Esophagus squamous epithelium (tissue), 5 donors: Measurements from ENCODE around the gene RPL35. TPM values are rescaled to one million over a fixed set of nuclear protein-coding genes. Genes with fewer than 3 reads are reported as not detected.
A peak's percentile ranks its signal among the peaks of the same experiment; 100 is the strongest.
"Not testable (repeated sequence)": the region's sequence is repeated elsewhere in the genome, so short reads cannot be mapped to it uniquely, and the experiment has no call there.

Experiments
- DNase-seq: peaks from one replicate; lab custom pipeline; 2025; lab: John Stamatoyannopoulos, UW
- H3K27ac ChIP-seq, 4 donors: fragments of 200-600 bp; sonication (generic); one replicate each; pipeline ENCODE4 v1.5.1; 2016 to 2019; ENCODE audit warnings: mild to moderate bottlenecking in 1 of 4
- H3K27me3 ChIP-seq, 4 donors: fragments of 200-600 bp; sonication (generic); 1 replicate in 3 of 4; 2 replicates in 1 of 4; pipeline versions ENCODE4 v1.5.1 to v1.6.0; 2017 to 2021; ENCODE audit warnings: antibody characterized with exemption in 1 of 4
- H3K36me3 ChIP-seq, 3 donors: fragments of 200-600 bp; sonication (generic); one replicate each; pipeline ENCODE4 v1.5.1; 2016 to 2019
- H3K4me1 ChIP-seq, 3 donors: fragments of 200-600 bp; sonication (generic); one replicate each; pipeline ENCODE4 v1.5.1; 2017 to 2019
- H3K4me3 ChIP-seq, 4 donors: fragments of 200-600 bp; sonication (generic); 1 replicate in 3 of 4; 2 replicates in 1 of 4; pipeline ENCODE4 v1.5.1; 2016 to 2019; ENCODE audit warnings: mild to moderate bottlenecking in 2 of 4, moderate library complexity in 1 of 4
- H3K9me3 ChIP-seq, 3 donors: fragments of 200-600 bp; sonication (generic); one replicate each; pipeline ENCODE4 v1.5.1; 2016 to 2019
- POLR2A ChIP-seq, 4 donors: fragments of 450-650 bp; IDR thresholded peaks; one replicate each; pipeline ENCODE4 v1.6.1; 2017; ENCODE audit warnings: antibody characterized with exemption in 4 of 4, mild to moderate bottlenecking in 4 of 4, moderate library complexity in 3 of 4
- WGBS, 2 donors: methylation state at CpG; one replicate each; pipeline ENCODE4 v1.1.5; 2018; 5-methylcytosine and 5-hydroxymethylcytosine counted together
- intact Hi-C: fragments of 100-400 bp; cut with DNase I; formaldehyde crosslinking; loops from one replicate; pipeline ENCODE4 v1.15.0; 2022
- total RNA-seq, 4 donors: library from RNA; depleted of rRNA; stranded (reverse); fragments of >200 nt; gene quantifications; one replicate each; pipeline ENCODE4 v1.1.0, GENCODE V29; 2016
- TF ChIP-seq, protein P1 (sequence below), 6 experiments: fragments of 450-650 bp in 4 of 6; fragments of 200-600 bp in 2 of 6; sonication (generic) in 2 of 6; IDR thresholded peaks; one replicate each; pipeline ENCODE4 v1.5.1; 2016 to 2019; ENCODE audit warnings: antibody characterized with exemption in 6 of 6, mild to moderate bottlenecking in 4 of 6, moderate library complexity in 4 of 6
- donor health status: DM: yes; HTN: yes; CAD: no.

Gene RPL35
- total RNA-seq, 4 donors from 2014 or later: 2,345 to 3,186 (median 2,827) TPM

DNA sequence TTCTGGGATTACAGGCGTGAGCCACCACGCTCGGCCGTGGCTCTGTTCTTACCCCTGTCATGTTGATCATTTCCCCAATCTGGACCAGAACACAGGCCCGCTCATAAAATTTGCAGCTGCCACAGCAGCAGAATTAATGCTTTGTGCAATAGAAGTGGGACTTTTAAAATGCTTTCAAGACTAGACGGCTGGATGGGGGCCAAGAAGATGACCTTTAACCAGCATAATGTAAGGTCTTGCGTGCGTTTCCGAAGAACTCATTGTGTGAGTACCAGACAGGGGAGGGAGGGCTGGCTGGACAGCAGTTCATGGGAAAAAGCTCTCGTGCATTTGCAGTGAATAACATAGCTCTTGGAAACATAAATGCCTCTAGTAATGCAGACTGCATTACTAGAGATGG is 12.0 kb downstream of the RPL35 start:
- H3K36me3 ChIP-seq: no peaks in the 10 kb centered on the region
- DNase-seq: no peak
- H3K4me3 ChIP-seq: no peak overlapping the region
- H3K27ac ChIP-seq: peak overlapping the region in 1 of 4 donors; percentile 2
- no peaks in the 10 kb centered on the region for H3K27me3 ChIP-seq
- intact Hi-C loops: loop anchor here (10.0 kb wide), 1 partner anchor 295 kb away; the partner anchor contains the start of gene SCAI
- TF ChIP-seq, protein P1, sequence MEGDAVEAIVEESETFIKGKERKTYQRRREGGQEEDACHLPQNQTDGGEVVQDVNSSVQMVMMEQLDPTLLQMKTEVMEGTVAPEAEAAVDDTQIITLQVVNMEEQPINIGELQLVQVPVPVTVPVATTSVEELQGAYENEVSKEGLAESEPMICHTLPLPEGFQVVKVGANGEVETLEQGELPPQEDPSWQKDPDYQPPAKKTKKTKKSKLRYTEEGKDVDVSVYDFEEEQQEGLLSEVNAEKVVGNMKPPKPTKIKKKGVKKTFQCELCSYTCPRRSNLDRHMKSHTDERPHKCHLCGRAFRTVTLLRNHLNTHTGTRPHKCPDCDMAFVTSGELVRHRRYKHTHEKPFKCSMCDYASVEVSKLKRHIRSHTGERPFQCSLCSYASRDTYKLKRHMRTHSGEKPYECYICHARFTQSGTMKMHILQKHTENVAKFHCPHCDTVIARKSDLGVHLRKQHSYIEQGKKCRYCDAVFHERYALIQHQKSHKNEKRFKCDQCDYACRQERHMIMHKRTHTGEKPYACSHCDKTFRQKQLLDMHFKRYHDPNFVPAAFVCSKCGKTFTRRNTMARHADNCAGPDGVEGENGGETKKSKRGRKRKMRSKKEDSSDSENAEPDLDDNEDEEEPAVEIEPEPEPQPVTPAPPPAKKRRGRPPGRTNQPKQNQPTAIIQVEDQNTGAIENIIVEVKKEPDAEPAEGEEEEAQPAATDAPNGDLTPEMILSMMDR (IDR thresholded peaks at IDR 0.05): no peak
- TF ChIP-seq POLR2A (IDR thresholded peaks at IDR 0.05): no peak
- peaks cover 15 to 29% (median 16%) of the 10 kb centered on the region in 3 donors for H3K4me1 ChIP-seq
- WGBS, 2 donors: 58 to 80% methylated on average over 7 to 9 of the region's 10 CpGs
- H3K9me3 ChIP-seq: no peaks in the 10 kb centered on the region

- H3K36me3 ChIP-seq: no peaks in the 10 kb centered on the region
- no peak overlapping the region for H3K27ac ChIP-seq
- TF ChIP-seq POLR2A (IDR thresholded peaks at IDR 0.05): no peak
- no peaks in the 10 kb centered on the region for H3K9me3 ChIP-seq
- no peak overlapping the region for H3K4me3 ChIP-seq
- intact Hi-C loops: no loop called here
- peaks cover under 1 to 30% (median 5%) of the 10 kb centered on the region in 3 donors for H3K4me1 ChIP-seq
- 79 to 94% methylated on average over 6 of the region's 6 CpGs for WGBS, 2 donors
- DNase-seq: no peak
- H3K27me3 ChIP-seq: no peaks in the 10 kb centered on the region
Measured at GRCh38 chr9:124846969-124847368, 14.8 kb downstream of the RPL35 start.

DNA sequence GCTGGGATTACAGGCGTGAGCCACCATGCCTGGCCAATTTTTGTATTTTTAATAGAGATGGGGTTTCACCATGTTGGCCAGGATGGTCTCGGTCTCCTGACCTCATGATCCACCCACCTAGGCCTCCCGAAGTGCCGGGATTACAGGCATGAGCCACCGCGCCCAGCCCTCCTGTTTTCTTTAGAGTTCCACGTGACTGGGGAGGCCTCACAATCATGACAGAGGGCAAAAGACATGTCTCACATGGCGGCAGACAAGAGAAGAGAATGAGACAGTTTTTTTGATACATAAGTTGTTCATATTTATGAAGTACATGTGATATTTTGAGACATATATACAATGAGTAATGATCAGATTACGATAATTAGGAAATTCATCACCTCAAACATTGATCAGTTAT is 15.3 kb downstream of the RPL35 start:
- H3K9me3 ChIP-seq, H3K36me3 ChIP-seq, H3K4me3 ChIP-seq, intact Hi-C loops, H3K27ac ChIP-seq, DNase-seq, H3K27me3 ChIP-seq: not testable (repeated sequence)
- WGBS, 2 donors: 90 to 91% methylated on average over 7 to 9 of the region's 9 CpGs
- H3K4me1 ChIP-seq: peaks cover 0 to 30% (median 5%) of the 10 kb centered on the region in 3 donors

DNA sequence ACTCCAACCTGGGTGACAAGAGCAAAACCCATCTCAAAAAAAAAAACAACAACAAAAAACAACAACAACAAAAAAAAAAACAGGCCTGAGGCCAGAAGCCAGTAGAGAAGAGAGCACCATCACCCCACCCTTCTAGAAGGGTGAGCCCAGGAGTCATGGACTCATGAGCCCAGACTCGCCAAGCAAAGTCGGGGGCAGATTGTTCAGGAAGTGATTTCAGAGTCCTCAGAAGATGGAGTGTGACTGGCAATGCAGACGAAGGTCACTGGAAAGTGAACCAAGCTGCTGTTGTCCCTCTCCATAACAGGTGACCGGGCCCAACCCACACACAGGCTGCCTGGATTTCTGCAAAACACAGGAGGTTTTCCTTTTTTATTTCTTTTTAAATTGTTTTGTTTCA is 17.5 kb downstream of the RPL35 start:
- Histone ChIP-seq H3K4me3 (no peak overlapping the region), H3K9me3 (no peaks in the 10 kb centered on the region), H3K27me3 (no peaks in the 10 kb centered on the region), H3K4me1 (peaks cover 5 to 44% (median 8%) of the 10 kb centered on the region in 3 donors), H3K27ac (no peak overlapping the region), H3K36me3 (no peaks in the 10 kb centered on the region)
- TF ChIP-seq POLR2A (IDR thresholded peaks at IDR 0.05): no peak
- TF ChIP-seq, protein P1 (IDR thresholded peaks at IDR 0.05): no peak
- intact Hi-C loops: no loop called here
- WGBS, 2 donors: 51 to 54% methylated on average over 4 of the region's 4 CpGs
- no peak for DNase-seq

- Histone ChIP-seq H3K4me1 (peaks cover 5 to 44% (median 8%) of the 10 kb centered on the region in 3 donors), H3K4me3 (no peak overlapping the region), H3K9me3 (no peaks in the 10 kb centered on the region), H3K27ac (no peak overlapping the region), H3K27me3 (no peaks in the 10 kb centered on the region), H3K36me3 (no peaks in the 10 kb centered on the region)
- intact Hi-C loops: no loop called here
- no peak for DNase-seq
- 54 to 70% methylated on average over 7 to 10 of the region's 11 CpGs for WGBS, 2 donors
- TF ChIP-seq, protein P1 (IDR thresholded peaks at IDR 0.05): no peak
- no peak for TF ChIP-seq POLR2A (IDR thresholded peaks at IDR 0.05)
Measured at GRCh38 chr9:124843456-124844034, 18.2 kb downstream of the RPL35 start.

GRCh38 chr9:124841075-124841821 is 20.5 kb downstream of the RPL35 start:
- H3K4me1 ChIP-seq: peaks cover 5 to 44% (median 8%) of the 10 kb centered on the region in 3 donors
- intact Hi-C loops: no loop called here
- no peak for TF ChIP-seq POLR2A (IDR thresholded peaks at IDR 0.05)
- TF ChIP-seq, protein P1 (IDR thresholded peaks at IDR 0.05): no peak
- 58 to 63% methylated on average over 5 to 7 of the region's 14 CpGs for WGBS, 2 donors
- no peaks in the 10 kb centered on the region for H3K36me3 ChIP-seq
- H3K27ac ChIP-seq: peak overlapping the region in 1 of 4 donors; percentile 4
- H3K9me3 ChIP-seq: no peaks in the 10 kb centered on the region
- no peak overlapping the region for H3K4me3 ChIP-seq
- no peak for DNase-seq
- no peaks in the 10 kb centered on the region for H3K27me3 ChIP-seq
